Measurements from ENCODE around the gene PPP1R7.

- TF ChIP-seq CTCF (IDR thresholded peaks at IDR 0.05 in 8 of 11, conservative IDR thresholded peaks at IDR 0.05 in 3 of 11) (no peak), POLR2A (IDR thresholded peaks at IDR 0.05) (no peak)
Measured at GRCh38 chr2:241232736-241233575, 82.7 kb downstream of the PPP1R7 start.
